K562 (cell line): ENCODE results near the gene USP49. TPM values are rescaled to one million over a fixed set of nuclear protein-coding genes. Genes with fewer than 3 reads are reported as not detected.

Source experiments
- BRF2 ChIP-seq: IDR thresholded peaks from 3 replicates; pipeline ENCODE4 v1.6.1; 2011; ENCODE audit warnings: borderline replicate concordance, mild to moderate bottlenecking; ENCODE audit not compliant: insufficient read length, insufficient read depth
- CSDE1 ChIP-seq, 2 experiments: fragments of 450-650 bp; IDR thresholded peaks; 2 replicates each; pipeline ENCODE4 v1.6.1; 2016; ENCODE audit warnings: mild to moderate bottlenecking in 1 of 2
- ELK1 ChIP-seq: sonication (generic); formaldehyde crosslinking; IDR thresholded peaks from 2 replicates; pipeline ENCODE4 v1.8.1; 2022; ENCODE audit warnings: missing genetic modification reagents
- FOXK1 ChIP-seq: sonication (generic); formaldehyde crosslinking; IDR thresholded peaks from 2 replicates; pipeline ENCODE4 v1.8.0; 2022; ENCODE audit warnings: missing genetic modification reagents, mild to moderate bottlenecking, borderline replicate concordance
- GABPB1 ChIP-seq: sonication (generic); formaldehyde crosslinking; IDR thresholded peaks from 2 replicates; pipeline ENCODE4 v1.8.0; 2022; ENCODE audit warnings: mild to moderate bottlenecking, missing genetic modification reagents
- MIER1 ChIP-seq: fragments of 450-650 bp; IDR thresholded peaks from 2 replicates; pipeline ENCODE4 v1.6.1; 2016; ENCODE audit warnings: antibody characterized with exemption, mild to moderate bottlenecking, low read depth
- MNT ChIP-seq, 2 experiments: fragments of 450-650 bp; conservative IDR thresholded peaks; 2 replicates each; pipeline ENCODE4 v1.6.1; 2017; ENCODE audit warnings: mild to moderate bottlenecking in 2 of 2, moderate library complexity in 2 of 2
- NONO ChIP-seq, 2 experiments: fragments of 200-400 bp in 1 of 2; fragments of 450-650 bp in 1 of 2; formaldehyde crosslinking in 1 of 2; IDR thresholded peaks; 2 replicates each; pipeline ENCODE4 v1.6.1; 2017; ENCODE audit warnings: low read depth in 2 of 2, mild to moderate bottlenecking in 2 of 2, moderate library complexity in 2 of 2, low read length in 1 of 2
- RBFOX2 ChIP-seq: fragments of 200-400 bp; formaldehyde crosslinking; IDR thresholded peaks from 2 replicates; pipeline ENCODE4 v1.6.1; 2017; ENCODE audit warnings: low read depth, mild to moderate bottlenecking, low read length, moderate library complexity
- STAT6 ChIP-seq: sonication (generic); formaldehyde crosslinking; IDR thresholded peaks from 2 replicates; pipeline ENCODE4 v1.8.1; 2023; ENCODE audit warnings: mild to moderate bottlenecking, missing genetic modification reagents
- TEAD2 ChIP-seq: fragments of 450-650 bp; IDR thresholded peaks from 2 replicates; pipeline ENCODE4 v1.6.1; 2016; ENCODE audit warnings: missing genetic modification characterization, control low read depth, missing compliant biosample characterization
- ZFP36 ChIP-seq: fragments of 150-350 bp; IDR thresholded peaks from 2 replicates; pipeline ENCODE4 v1.6.1; 2018; ENCODE audit warnings: low read length, low read depth; ENCODE audit not compliant: partially characterized antibody
- ZNF274 ChIP-seq: IDR thresholded peaks from 2 replicates; pipeline ENCODE4 v1.6.1; 2011; ENCODE audit warnings: low read depth, mild to moderate bottlenecking, low read length, moderate library complexity, borderline replicate concordance
- ZNF551 ChIP-seq: fragments of 250-450 bp; sonication (Bioruptor Pico); IDR thresholded peaks from 2 replicates; pipeline ENCODE4 v1.5.0; 2021; ENCODE audit warnings: mild to moderate bottlenecking, moderate library complexity
- ZNF778 ChIP-seq: fragments of 450-650 bp; formaldehyde crosslinking; IDR thresholded peaks from 2 replicates; pipeline ENCODE4 v1.4.0; 2020; ENCODE audit warnings: mild to moderate bottlenecking, moderate library complexity
- polyA plus RNA-seq, 8 experiments: library from polyadenylated mRNA; depleted of rRNA in 4 of 8; stranded (reverse) in 5 of 8; unstranded in 3 of 8; fragments of >200 nt; fragmentation: Nextera tagmentation in 2 of 8; fragmentation: Illumina TruSeq in 1 of 8; extraction: Ambion mirVana in 2 of 8; extraction: Trizol in 1 of 8; gene quantifications; 2 replicates each; pipeline versions ENCODE4 v1.2.1 to v1.2.3, GENCODE V29; 2011 to 2014; ENCODE audit warnings: inconsistent platforms in 1 of 8, missing spikeins in 1 of 8
- total RNA-seq, 7 experiments: library from RNA; depleted of rRNA in 6 of 7; stranded (reverse); fragments of >200 nt in 6 of 7; fragmentation: Illumina TruSeq in 2 of 7; extraction: Trizol in 2 of 7; gene quantifications; 2 replicates each; pipeline versions ENCODE4 v1.2.1 to v1.2.3, GENCODE V29; 2011 to 2021; ENCODE audit warnings: low replicate concordance in 1 of 7
- TF ChIP-seq, protein P1 (sequence below): sonication (generic); formaldehyde crosslinking; IDR thresholded peaks from 2 replicates; pipeline ENCODE4 v1.8.1; 2023; ENCODE audit warnings: mild to moderate bottlenecking, missing genetic modification reagents
- TF ChIP-seq, protein P2 (sequence below): IDR thresholded peaks from 2 replicates; pipeline ENCODE4 v1.6.1; 2014; ENCODE audit warnings: antibody characterized with exemption

Gene USP49
- total and polyA plus RNA-seq, 9 of the 15 experiments (the other 6 are each of a cell fraction or from before 2014, with no cell fraction given), result 1.0 to 9.9 (median 6.5) TPM

- TF ChIP-seq MNT (conservative IDR thresholded peaks at IDR 0.05) (peak in 1 of 2 experiments; percentile 29; a peak in 1 of 4 replicates), RBFOX2 (peak; percentile 58; the same call in 1 of the 2 replicates), NONO (IDR thresholded peaks at IDR 0.05; ENCODE audit: low read depth in 2 of 2, low read length in 1 of 2) (no peak), MIER1 (no peak), FOXK1 (CRISPR knock-in tag) (no peak), ELK1 (CRISPR knock-in tag) (no peak), GABPB1 (CRISPR knock-in tag) (0 out of 2 replicates have a peak, but pooled peaks have one; percentile 4), ZNF274 (no peak), CSDE1 (IDR thresholded peaks at IDR 0.05) (no peak), ZNF551 (no peak), ZFP36 (no peak), ZNF778 (CRISPR knock-in tag) (no peak), TEAD2 (tag) (no peak), BRF2 (no peak), STAT6 (CRISPR knock-in tag) (0 out of 2 replicates have a peak, but pooled peaks have one; percentile 16)
- TF ChIP-seq, protein P1, sequence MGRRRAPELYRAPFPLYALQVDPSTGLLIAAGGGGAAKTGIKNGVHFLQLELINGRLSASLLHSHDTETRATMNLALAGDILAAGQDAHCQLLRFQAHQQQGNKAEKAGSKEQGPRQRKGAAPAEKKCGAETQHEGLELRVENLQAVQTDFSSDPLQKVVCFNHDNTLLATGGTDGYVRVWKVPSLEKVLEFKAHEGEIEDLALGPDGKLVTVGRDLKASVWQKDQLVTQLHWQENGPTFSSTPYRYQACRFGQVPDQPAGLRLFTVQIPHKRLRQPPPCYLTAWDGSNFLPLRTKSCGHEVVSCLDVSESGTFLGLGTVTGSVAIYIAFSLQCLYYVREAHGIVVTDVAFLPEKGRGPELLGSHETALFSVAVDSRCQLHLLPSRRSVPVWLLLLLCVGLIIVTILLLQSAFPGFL, result no peak
- TF ChIP-seq, protein P2, sequence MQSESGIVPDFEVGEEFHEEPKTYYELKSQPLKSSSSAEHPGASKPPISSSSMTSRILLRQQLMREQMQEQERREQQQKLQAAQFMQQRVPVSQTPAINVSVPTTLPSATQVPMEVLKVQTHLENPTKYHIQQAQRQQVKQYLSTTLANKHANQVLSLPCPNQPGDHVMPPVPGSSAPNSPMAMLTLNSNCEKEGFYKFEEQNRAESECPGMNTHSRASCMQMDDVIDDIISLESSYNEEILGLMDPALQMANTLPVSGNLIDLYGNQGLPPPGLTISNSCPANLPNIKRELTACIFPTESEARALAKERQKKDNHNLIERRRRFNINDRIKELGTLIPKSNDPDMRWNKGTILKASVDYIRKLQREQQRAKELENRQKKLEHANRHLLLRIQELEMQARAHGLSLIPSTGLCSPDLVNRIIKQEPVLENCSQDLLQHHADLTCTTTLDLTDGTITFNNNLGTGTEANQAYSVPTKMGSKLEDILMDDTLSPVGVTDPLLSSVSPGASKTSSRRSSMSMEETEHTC, result no peak
Observed at GRCh38 chr6:41939176-41939847, 44.1 kb upstream of the USP49 start (continued).
